ENCODE measurements around the gene WNT11. TPM values are rescaled to one million over a fixed set of nuclear protein-coding genes. Genes with fewer than 3 reads are reported as not detected.

The WNT11 gene
- total and polyA plus RNA-seq, 2 of the 13 experiments (the other 11 are each of a cell fraction or from before 2014, with no cell fraction given) = 0.34 to 0.66 TPM

- TF ChIP-seq PRMT3 (CRISPR knock-in tag; IDR thresholded peaks at IDR 0.05; ENCODE audit: borderline replicate concordance, low read depth) (no peak), ZNF317 (CRISPR knock-in tag; IDR thresholded peaks at IDR 0.05) (peak; percentile 79; the same call in 1 of the 2 replicates), ZNF678 (CRISPR knock-in tag; IDR thresholded peaks at IDR 0.05) (0 out of 2 replicates have a peak, but pooled peaks have one; percentile 53), ZMYM3 (CRISPR knock-in tag; IDR thresholded peaks at IDR 0.05) (0 out of 2 replicates have a peak, but pooled peaks have one; percentile 45), PHF5A (CRISPR knock-in tag; IDR thresholded peaks at IDR 0.05; ENCODE audit: low read depth, unreplicated experiment) (no peak), RXRB (CRISPR knock-in tag; IDR thresholded peaks at IDR 0.05; ENCODE audit: borderline replicate concordance) (peak; percentile 7; the same call in 1 of the 2 replicates), ZNF574 (CRISPR knock-in tag; IDR thresholded peaks at IDR 0.05) (peak; percentile 32), SOX13 (IDR thresholded peaks at IDR 0.05) (peak; percentile 26; the same call in 1 of the 2 replicates), SOX13 (CRISPR knock-in tag; conservative IDR thresholded peaks at IDR 0.05 in 1 of 2, IDR thresholded peaks at IDR 0.05 in 1 of 2) (peak in 1 of 2 experiments; percentile 29; a peak in 1 of 4 replicates), ZNF790 (CRISPR knock-in tag; IDR thresholded peaks at IDR 0.05; ENCODE audit: borderline replicate concordance) (0 out of 2 replicates have a peak, but pooled peaks have one; percentile 72), ZNF7 (CRISPR knock-in tag; IDR thresholded peaks at IDR 0.05) (0 out of 2 replicates have a peak, but pooled peaks have one; percentile 15), ZNF260 (CRISPR knock-in tag; IDR thresholded peaks at IDR 0.05; ENCODE audit: borderline replicate concordance, low read depth) (no peak; the same call in 1 of the 2 replicates), REPIN1 (CRISPR knock-in tag; IDR thresholded peaks at IDR 0.05; ENCODE audit: borderline replicate concordance, low read depth) (no peak; the same call in none of the 2 replicates), PHF8 (CRISPR knock-in tag; IDR thresholded peaks at IDR 0.05) (peak; percentile 41; the same call in 1 of the 2 replicates), NR2F1 (CRISPR knock-in tag; IDR thresholded peaks at IDR 0.05) (peak in 1 of 2 experiments; percentile 68; a peak in 2 of 4 replicates), CAMTA2 (CRISPR knock-in tag; IDR thresholded peaks at IDR 0.05; ENCODE audit: borderline replicate concordance) (no peak), POLR2A (IDR thresholded peaks at IDR 0.05; ENCODE audit: insufficient read depth in 1 of 2, low read depth in 2 of 2, low read length in 2 of 2) (peak; percentile 62 to 63; a peak in 3 of 4 replicates), POLR2G (IDR thresholded peaks at IDR 0.05; ENCODE audit: low read depth, low read length) (no peak; the same call in 1 of the 2 replicates), ZEB1 (IDR thresholded peaks at IDR 0.05; ENCODE audit: insufficient replicate concordance, low read depth) (peak; percentile 24), KLF16 (CRISPR knock-in tag; IDR thresholded peaks at IDR 0.05) (0 out of 4 replicates have a peak, but pooled peaks of 1 of the 2 experiments have one; percentile 21), HMGXB4 (CRISPR knock-in tag; IDR thresholded peaks at IDR 0.05; ENCODE audit: borderline replicate concordance in 1 of 2, low read depth in 1 of 2) (peak; percentile 98 to 99), MAZ (IDR thresholded peaks at IDR 0.05; ENCODE audit: borderline replicate concordance, low read depth, low read length) (peak; percentile 73; the same call in 1 of the 2 replicates), MAZ (CRISPR knock-in tag; IDR thresholded peaks at IDR 0.05; ENCODE audit: low read depth) (peak; percentile 6; the same call in 1 of the 2 replicates), MXI1 (IDR thresholded peaks at IDR 0.05; ENCODE audit: borderline replicate concordance, low read depth, low read length) (peak; percentile 21; the same call in 1 of the 3 replicates)
These were observed 29.2 kb upstream of the WNT11 start (continued) for GRCh38 chr11:76235233-76236091.
